Fibroblast of pulmonary artery (primary cell): ENCODE data around the gene ZNF638.

ENCODE experiments used
- DNase-seq: peaks from one replicate; pipeline ENCODE4 v3.0.0-alpha.2; 2010; ENCODE audit warnings: low read depth
- H3K4me3 ChIP-seq: replicated peaks from 2 replicates; pipeline ENCODE4 v1.5.1; 2011; ENCODE audit warnings: low read depth, mild to moderate bottlenecking, control low read depth, low read length, moderate library complexity
- TF ChIP-seq, protein P1 (sequence below): IDR thresholded peaks from 2 replicates; pipeline ENCODE4 v1.5.1; 2011; ENCODE audit warnings: mild to moderate bottlenecking, control low read depth, low read length, inconsistent platforms; ENCODE audit errors: missing control alignments

Gene ZNF638

DNA sequence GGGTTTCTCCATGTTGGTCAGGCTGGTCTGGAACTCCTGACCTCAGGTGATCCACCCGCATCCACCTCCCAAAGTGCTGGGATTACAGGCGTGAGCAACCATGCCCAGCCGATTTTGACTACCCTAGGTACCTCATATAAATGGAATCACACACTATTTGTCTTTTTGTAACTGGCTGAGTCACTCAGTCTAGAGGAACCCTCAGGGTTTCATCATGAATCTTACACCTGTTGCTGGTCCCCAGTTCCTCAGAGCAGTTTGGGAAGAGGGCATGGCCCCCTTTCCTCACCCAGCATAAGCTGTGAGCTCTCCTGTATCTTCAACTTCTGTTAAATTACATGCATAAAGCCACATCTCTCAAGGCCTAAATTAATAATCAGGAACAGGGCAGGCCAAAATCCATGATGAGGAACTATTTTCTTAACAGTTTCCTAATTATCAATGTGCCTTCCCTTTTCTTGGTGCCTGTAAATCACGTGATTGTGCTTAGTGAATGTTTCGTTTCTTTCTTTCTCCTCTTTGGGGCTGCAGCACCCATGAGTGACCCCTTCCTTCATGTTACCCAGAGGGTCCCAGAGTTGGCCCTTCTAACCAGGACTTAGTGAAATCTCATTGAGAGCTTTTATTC, 142.6 kb downstream of the ZNF638 start:
- no peak overlapping the region for H3K4me3 ChIP-seq
- no peak for DNase-seq
- TF ChIP-seq, protein P1, sequence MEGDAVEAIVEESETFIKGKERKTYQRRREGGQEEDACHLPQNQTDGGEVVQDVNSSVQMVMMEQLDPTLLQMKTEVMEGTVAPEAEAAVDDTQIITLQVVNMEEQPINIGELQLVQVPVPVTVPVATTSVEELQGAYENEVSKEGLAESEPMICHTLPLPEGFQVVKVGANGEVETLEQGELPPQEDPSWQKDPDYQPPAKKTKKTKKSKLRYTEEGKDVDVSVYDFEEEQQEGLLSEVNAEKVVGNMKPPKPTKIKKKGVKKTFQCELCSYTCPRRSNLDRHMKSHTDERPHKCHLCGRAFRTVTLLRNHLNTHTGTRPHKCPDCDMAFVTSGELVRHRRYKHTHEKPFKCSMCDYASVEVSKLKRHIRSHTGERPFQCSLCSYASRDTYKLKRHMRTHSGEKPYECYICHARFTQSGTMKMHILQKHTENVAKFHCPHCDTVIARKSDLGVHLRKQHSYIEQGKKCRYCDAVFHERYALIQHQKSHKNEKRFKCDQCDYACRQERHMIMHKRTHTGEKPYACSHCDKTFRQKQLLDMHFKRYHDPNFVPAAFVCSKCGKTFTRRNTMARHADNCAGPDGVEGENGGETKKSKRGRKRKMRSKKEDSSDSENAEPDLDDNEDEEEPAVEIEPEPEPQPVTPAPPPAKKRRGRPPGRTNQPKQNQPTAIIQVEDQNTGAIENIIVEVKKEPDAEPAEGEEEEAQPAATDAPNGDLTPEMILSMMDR = no peak

DNA sequence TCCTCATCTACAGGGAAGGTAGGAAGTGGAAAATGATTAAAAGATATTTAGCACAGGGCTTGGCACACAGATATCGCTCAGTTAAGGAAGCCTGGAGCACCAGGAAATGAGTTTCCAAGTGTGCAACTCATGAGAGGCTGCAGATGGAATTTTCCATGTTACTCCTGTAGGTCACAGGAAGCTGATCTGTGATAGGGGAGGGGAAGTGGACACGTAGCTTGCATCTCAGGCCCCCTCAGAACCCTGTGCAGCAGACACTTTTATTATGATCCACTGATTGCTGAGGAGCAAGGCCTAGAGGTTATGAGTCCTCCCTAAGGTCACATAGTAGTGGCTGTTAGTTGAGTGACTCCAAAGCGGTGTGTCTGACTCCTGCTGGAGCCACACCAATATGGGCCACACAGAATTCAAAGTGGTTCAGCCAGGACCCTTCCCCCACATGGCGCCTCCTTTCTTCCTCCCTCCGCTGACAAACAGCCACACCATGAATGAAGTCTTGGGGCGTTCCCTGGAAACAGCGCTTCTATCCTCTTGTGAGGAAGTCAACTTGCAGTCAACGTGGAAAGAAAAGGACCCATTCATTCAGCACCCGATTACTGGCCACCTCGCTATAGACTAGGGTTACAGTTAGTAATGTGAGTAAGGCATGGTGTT, 143.3 kb downstream of the ZNF638 start:
- TF ChIP-seq, protein P1 = no peak
- no peak overlapping the region for H3K4me3 ChIP-seq
- no peak for DNase-seq

DNA sequence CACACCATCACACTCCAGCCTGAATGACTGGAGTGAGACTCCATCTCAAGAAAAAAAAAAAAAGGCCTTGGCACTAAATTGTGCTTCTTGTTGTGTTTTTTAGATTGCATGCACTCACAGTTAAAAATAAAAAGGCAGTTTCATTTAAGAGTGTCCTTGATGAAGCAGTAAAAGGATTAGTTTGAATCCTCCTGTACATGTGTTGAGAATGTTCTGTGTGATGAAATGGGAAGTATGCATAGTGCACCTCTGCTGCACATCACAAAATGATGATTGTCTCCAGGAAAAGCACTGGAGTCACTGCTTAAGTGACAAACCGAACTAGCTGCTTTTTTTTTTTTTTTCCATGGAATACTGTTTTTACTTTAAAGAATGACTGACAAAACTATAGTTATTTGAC, 144.9 kb downstream of the ZNF638 start:
- no peak overlapping the region for H3K4me3 ChIP-seq
- no peak for DNase-seq
- TF ChIP-seq, protein P1 = no peak

DNA sequence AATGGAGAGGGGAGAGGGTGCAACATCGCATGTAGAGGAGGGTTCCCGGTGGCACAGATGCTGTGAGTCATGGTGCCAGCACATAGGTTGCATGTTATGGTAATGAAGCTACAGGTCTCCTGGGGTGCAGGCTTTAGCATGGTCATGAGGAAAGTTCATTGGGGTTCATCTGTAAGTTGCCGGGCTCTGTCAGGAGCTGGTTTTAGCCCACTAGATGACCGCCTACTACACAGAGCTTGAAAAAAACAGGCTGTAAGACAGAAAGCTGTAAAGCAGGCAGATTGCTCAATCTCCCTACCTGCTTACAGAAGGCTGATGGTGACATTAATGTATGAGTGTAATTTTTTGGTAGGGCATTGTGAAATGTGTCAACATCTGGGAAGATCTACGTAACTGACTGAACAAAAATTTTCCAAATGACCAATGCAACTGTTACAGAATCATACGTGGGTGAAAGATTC, 145.7 kb downstream of the ZNF638 start:
- DNase-seq = peak; percentile 55
- TF ChIP-seq, protein P1 = no peak
- H3K4me3 ChIP-seq = no peak overlapping the region

DNA sequence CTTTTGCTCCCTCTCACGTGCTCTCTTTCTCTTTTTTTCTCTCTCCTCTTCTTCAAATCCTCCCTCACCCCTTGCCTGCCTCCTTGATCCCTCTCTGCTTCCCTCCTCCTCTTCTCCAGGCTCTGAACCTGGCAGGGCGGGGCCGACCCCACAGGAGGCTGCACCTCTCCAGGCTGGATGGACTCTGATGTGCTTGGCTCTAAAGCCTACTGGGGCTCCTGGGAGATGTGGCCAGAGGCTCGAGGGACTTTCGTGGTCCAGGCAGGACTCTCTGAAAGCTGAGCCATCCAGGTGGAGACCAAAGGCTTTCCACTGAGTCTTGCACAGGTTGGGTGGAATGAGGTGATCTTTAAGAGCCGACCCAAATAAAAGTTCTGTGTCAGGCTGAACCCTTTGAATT, 147.2 kb downstream of the ZNF638 start:
- no peak for DNase-seq
- H3K4me3 ChIP-seq = no peak overlapping the region
- TF ChIP-seq, protein P1 = no peak

DNA sequence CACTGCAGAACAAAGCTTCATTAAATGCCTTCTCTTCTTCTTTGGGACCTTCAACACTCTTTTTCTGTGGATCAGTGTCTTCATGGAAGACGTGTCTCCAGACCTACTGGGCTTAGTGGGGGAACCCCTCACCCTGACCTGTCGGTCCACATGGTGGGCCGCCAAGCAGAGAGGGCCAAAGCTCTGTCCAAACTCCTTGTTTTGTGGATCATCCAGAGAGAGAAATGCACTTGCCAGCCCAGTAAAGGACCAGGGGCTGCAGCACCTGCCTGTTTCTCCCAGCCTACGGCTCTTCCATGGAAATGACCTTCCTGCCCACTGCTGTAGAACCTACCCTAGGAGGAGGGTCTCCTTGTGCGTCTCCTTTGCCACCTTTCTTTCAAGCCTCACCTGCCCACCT, 147.7 kb downstream of the ZNF638 start:
- H3K4me3 ChIP-seq = no peak overlapping the region
- DNase-seq = no peak
- TF ChIP-seq, protein P1 = no peak

DNA sequence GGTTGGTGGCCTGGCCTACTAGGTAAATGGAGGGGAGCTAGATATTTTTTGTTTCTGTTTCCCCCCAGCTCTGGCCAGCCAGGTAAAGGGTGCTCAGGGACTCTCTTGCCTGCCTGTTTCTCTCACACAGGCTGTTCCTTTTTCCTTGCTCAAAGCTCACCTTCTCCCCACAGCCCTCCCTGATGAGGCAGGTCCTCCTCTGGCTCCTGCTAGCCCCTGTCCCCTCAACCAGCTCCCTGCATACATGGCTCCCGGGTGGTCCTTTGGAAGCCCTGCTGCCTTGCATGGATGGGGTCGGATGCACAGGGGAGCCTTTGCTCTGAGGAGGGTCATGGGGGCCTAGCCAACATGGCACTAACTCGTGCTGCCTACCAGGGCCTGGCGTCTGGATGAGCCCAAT, 149.5 kb downstream of the ZNF638 start:
- no peak for DNase-seq
- H3K4me3 ChIP-seq = no peak overlapping the region
- TF ChIP-seq, protein P1 = no peak
